Measurements from ENCODE around the gene C5orf22.

- no peak for TF ChIP-seq POLR2AphosphoS5 (IDR thresholded peaks at IDR 0.05; ENCODE audit: borderline replicate concordance, low read depth, low read length)
- no peak for TF ChIP-seq EZH2 (IDR thresholded peaks at IDR 0.05)
Measured at GRCh38 chr5:31604644-31605043, 72.5 kb downstream of the C5orf22 start.

Data from SK-N-MC (cell line).